NB4 (cell line): ENCODE measurements around the gene CACTIN.

ENCODE experiments used
- CTCF ChIP-seq: IDR thresholded peaks from one replicate; pipeline ENCODE4 v1.5.1; 2012; ENCODE audit warnings: low read depth, low read length
- MAX ChIP-seq: IDR thresholded peaks from 2 replicates; pipeline ENCODE4 v1.6.1; 2011; ENCODE audit warnings: low read depth, low read length
- POLR2A ChIP-seq: IDR thresholded peaks from 2 replicates; pipeline ENCODE4 v1.6.1; 2011; ENCODE audit warnings: mild to moderate bottlenecking; ENCODE audit not compliant: insufficient read length; ENCODE audit errors: extremely low read depth

- TF ChIP-seq CTCF (no peak), MAX (no peak), POLR2A (no peak)
Observed at GRCh38 chr19:3572855-3573161, 53.8 kb downstream of the CACTIN start, which contains the start of gene HMG20B.
